Activated B cell treated with CpG ODN at 0.5 μM for 24 hours (primary cell): ENCODE results near the gene OSBPL1A. TPM values are rescaled to one million over a fixed set of nuclear protein-coding genes. Genes with fewer than 3 reads are reported as not detected.

Source experiments
- ATAC-seq: fragments of 200-7000 bp; cut with Tn5 transposase; one replicate; pipeline ENCODE4 v1.10.0; 2021; ENCODE audit warnings: low read depth, mild to moderate bottlenecking, moderate library complexity
- CTCF ChIA-PET: fragments of 350-600 bp; sonication (Branson Sonifier 250); formaldehyde crosslinking; loops from one replicate; lab custom pipeline; 2021; ENCODE audit warnings: antibody characterized with exemption; lab: Charles Lee
- POLR2A ChIA-PET: fragments of 350-600 bp; sonication (Branson Sonifier 250); formaldehyde crosslinking; loops from one replicate; lab custom pipeline; 2021; ENCODE audit warnings: antibody characterized with exemption; lab: Charles Lee
- DNase-seq: peaks from one replicate; pipeline ENCODE4 v3.0.0; 2022
- H3K27ac Mint-ChIP-seq: one replicate; pipeline ENCODE4 v1.8.0; 2020; ENCODE audit warnings: mixed read lengths
- H3K27me3 Mint-ChIP-seq: one replicate; pipeline ENCODE4 v1.8.0; 2021; ENCODE audit warnings: mixed read lengths
- H3K36me3 Mint-ChIP-seq: one replicate; pipeline ENCODE4 v1.8.0; 2021; ENCODE audit warnings: low read depth, mixed read lengths
- H3K4me1 Mint-ChIP-seq: one replicate; pipeline ENCODE4 v1.8.0; 2021; ENCODE audit warnings: mixed read lengths
- H3K4me3 Mint-ChIP-seq: one replicate; pipeline ENCODE4 v1.8.0; 2020; ENCODE audit warnings: mild to moderate bottlenecking, mixed read lengths
- H3K9me3 Mint-ChIP-seq: one replicate; pipeline ENCODE4 v1.8.0; 2020; ENCODE audit warnings: mixed read lengths
- intact Hi-C: fragments of 100-400 bp; cut with micrococcal nuclease; formaldehyde crosslinking; loops from one replicate; pipeline ENCODE4 v1.15.1; 2024
- total RNA-seq: library from RNA; stranded (reverse); gene quantifications from 2 replicates; pipeline ENCODE4 v1.2.3, GENCODE V29; 2022
- TF ChIP-seq, protein P1 (sequence below): fragments of 200-600 bp; IDR thresholded peaks from one replicate; pipeline ENCODE4 v1.8.0; 2022; ENCODE audit warnings: antibody characterized with exemption, mild to moderate bottlenecking

Gene OSBPL1A
- total RNA-seq, 1 donor from 2014 or later: 0.80 TPM

DNA sequence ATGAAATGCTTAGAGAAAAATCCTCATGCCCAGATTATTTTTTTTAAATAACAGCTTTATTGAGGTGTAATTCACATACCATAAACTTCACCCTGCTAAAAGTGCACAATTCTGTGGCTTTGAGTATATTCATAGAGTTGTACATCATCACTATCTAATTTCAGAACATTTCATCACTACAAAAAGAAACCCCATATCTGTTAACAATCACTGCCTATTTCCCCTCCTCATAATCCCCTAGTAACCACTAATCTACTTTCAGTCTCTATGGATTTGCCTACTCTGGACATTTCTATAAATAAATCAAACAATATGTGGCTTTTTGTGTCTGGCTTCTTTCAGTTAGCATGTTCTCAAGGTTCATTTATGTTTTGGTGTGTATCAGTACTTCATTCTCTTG, 51.4 kb downstream of the OSBPL1A start:
- DNase-seq (no peak), ATAC-seq (no peak)
- ChIA-PET CTCF (no interaction called here), POLR2A (no interaction called here)
- intact Hi-C loops: no loop called here
- no peaks in the 10 kb centered on the region for H3K36me3 Mint-ChIP-seq
- H3K4me1 Mint-ChIP-seq: no peaks in the 10 kb centered on the region
- H3K27ac Mint-ChIP-seq: no peak overlapping the region
- H3K4me3 Mint-ChIP-seq: no peak overlapping the region
- peaks cover 1% of the 10 kb centered on the region for H3K27me3 Mint-ChIP-seq
- no peaks in the 10 kb centered on the region for H3K9me3 Mint-ChIP-seq
- TF ChIP-seq, protein P1, sequence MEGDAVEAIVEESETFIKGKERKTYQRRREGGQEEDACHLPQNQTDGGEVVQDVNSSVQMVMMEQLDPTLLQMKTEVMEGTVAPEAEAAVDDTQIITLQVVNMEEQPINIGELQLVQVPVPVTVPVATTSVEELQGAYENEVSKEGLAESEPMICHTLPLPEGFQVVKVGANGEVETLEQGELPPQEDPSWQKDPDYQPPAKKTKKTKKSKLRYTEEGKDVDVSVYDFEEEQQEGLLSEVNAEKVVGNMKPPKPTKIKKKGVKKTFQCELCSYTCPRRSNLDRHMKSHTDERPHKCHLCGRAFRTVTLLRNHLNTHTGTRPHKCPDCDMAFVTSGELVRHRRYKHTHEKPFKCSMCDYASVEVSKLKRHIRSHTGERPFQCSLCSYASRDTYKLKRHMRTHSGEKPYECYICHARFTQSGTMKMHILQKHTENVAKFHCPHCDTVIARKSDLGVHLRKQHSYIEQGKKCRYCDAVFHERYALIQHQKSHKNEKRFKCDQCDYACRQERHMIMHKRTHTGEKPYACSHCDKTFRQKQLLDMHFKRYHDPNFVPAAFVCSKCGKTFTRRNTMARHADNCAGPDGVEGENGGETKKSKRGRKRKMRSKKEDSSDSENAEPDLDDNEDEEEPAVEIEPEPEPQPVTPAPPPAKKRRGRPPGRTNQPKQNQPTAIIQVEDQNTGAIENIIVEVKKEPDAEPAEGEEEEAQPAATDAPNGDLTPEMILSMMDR: no peak

- H3K36me3 Mint-ChIP-seq: no peaks in the 10 kb centered on the region
- POLR2A ChIA-PET: no interaction called here
- no peak for DNase-seq
- H3K27me3 Mint-ChIP-seq: peaks cover 1% of the 10 kb centered on the region
- TF ChIP-seq, protein P1: no peak
- no peaks in the 10 kb centered on the region for H3K4me1 Mint-ChIP-seq
- H3K9me3 Mint-ChIP-seq: no peaks in the 10 kb centered on the region
- no peak overlapping the region for H3K4me3 Mint-ChIP-seq
- ATAC-seq: no peak
- CTCF ChIA-PET: no interaction called here
- intact Hi-C loops: no loop called here
- no peak overlapping the region for H3K27ac Mint-ChIP-seq
Measured at GRCh38 chr18:24344509-24344908, 53.1 kb downstream of the OSBPL1A start.

DNA sequence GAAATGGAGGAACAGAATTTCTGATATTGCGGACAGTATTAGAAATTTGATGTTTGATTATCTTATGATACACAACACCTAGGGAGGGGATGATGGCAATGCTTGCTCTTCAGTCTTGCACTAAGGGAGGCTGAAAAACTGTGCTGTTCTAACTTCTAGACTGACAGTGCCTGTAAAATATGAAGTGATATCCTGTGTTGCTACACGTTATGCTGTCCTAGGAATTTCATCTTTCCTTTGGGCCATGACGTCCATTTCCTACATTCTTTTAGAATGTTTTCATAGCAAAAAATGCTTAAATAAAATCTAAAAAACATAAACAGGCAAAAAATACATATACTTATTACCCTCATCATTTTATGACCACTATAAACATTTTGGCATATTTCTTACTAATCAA, 55.3 kb downstream of the OSBPL1A start:
- ChIA-PET POLR2A (no interaction called here), CTCF (no interaction called here)
- H3K4me1 Mint-ChIP-seq: no peaks in the 10 kb centered on the region
- no peak overlapping the region for H3K27ac Mint-ChIP-seq
- no peaks in the 10 kb centered on the region for H3K9me3 Mint-ChIP-seq
- H3K4me3 Mint-ChIP-seq: no peak overlapping the region
- TF ChIP-seq, protein P1: no peak
- peaks cover 5% of the 10 kb centered on the region for H3K27me3 Mint-ChIP-seq
- no peaks in the 10 kb centered on the region for H3K36me3 Mint-ChIP-seq
- intact Hi-C loops: no loop called here
- no peak for DNase-seq
- no peak for ATAC-seq

GRCh38 chr18:24341361-24341760, 56.3 kb downstream of the OSBPL1A start:
- Mint-ChIP-seq H3K27ac (no peak overlapping the region), H3K4me1 (no peaks in the 10 kb centered on the region), H3K27me3 (peaks cover 5% of the 10 kb centered on the region), H3K9me3 (no peaks in the 10 kb centered on the region), H3K36me3 (no peaks in the 10 kb centered on the region), H3K4me3 (no peak overlapping the region)
- ChIA-PET CTCF (no interaction called here), POLR2A (no interaction called here)
- intact Hi-C loops: no loop called here
- no peak for ATAC-seq
- no peak for DNase-seq
- TF ChIP-seq, protein P1: no peak

- Mint-ChIP-seq H3K9me3 (peaks cover 5% of the 10 kb centered on the region), H3K27me3 (no peaks in the 10 kb centered on the region), H3K27ac (no peak overlapping the region), H3K4me3 (no peak overlapping the region), H3K36me3 (no peaks in the 10 kb centered on the region), H3K4me1 (no peaks in the 10 kb centered on the region)
- intact Hi-C loops: no loop called here
- ATAC-seq (no peak), DNase-seq (no peak)
- ChIA-PET CTCF (no interaction called here), POLR2A (interaction anchor here (0.7 kb wide), 1 partner anchor 193 kb away, joined by 6 read pairs; no protein-coding TSS in a partner anchor)
- TF ChIP-seq, protein P1: no peak
Measured at GRCh38 chr18:24333084-24333483, 64.5 kb downstream of the OSBPL1A start.
